ENCODE results near the gene OSBPL7. TPM values are rescaled to one million over a fixed set of nuclear protein-coding genes. Genes with fewer than 3 reads are reported as not detected.

OSBPL7 gene
- total RNA-seq, 2 experiments from 2014 or later = 18.4 to 24.6 TPM

DNA sequence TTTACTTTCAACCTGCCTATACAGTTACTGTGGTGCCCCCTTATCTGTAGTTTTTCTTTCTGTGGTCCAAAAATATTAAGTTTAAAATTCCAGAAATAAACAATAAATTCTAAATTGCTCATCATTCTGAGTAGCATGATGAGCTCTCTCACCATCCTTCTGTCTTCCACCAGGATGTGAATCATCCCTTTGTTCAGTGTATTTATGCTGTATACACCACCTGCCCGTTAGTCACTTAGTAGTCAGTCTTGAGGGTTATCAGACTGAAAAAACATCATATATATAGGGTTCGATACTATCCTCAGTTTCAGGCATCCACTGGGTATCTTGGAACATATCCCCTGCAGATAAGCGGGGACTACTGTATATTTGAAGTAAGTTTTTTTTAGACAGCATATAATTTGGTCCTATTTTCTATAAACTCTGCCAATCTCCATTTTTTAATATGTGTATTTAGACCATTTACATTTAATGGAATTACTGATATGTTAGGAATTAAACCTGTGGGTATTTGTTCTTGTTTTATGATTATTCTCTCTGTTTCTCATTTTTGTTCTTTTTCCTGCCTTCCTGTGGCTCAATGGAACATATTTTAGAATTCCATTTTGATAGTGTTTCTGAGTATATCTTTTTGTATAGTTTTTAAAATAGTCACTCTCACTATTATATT lies 57.5 kb downstream of the OSBPL7 start:
- H3K9me3 Mint-ChIP-seq = peaks cover 8% of the 10 kb centered on the region
- H3K27ac Mint-ChIP-seq = no peak overlapping the region
- H3K4me3 Mint-ChIP-seq = no peak overlapping the region
- peaks cover 23% of the 10 kb centered on the region for H3K27me3 Mint-ChIP-seq (ENCODE audit: low read depth)
- no peak for DNase-seq
- CTCF ChIA-PET = interaction anchor here (0.6 to 1.2 kb wide), 2 partner anchors 12 to 149 kb away, joined by 3 to 4 read pairs; no protein-coding TSS in a partner anchor
- H3K36me3 Mint-ChIP-seq (ENCODE audit: low read depth) = peaks cover 3% of the 10 kb centered on the region
- peaks cover 2% of the 10 kb centered on the region for H3K4me1 Mint-ChIP-seq (ENCODE audit: low read depth)
- intact Hi-C loops (cut with micrococcal nuclease) = no loop called here

DNA sequence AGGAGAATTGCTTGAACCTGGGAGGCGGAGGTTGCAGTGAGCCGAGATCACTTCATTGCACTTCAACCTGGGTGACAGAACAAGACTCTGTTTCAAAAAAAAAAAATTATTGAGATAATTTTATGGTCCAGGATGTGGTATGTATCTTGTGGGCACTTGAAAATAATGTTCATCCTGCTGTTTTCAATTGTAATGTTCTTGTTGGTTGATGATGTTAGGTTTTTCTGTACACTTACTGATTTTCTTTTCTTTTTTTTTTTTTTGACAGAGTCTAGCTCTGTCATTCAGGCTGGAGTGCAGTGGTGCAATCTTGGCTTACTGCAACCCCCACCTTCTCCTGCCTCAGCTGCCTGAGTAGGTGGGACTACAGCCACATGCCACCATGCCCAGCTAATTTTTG lies 58.9 kb downstream of the OSBPL7 start:
- Mint-ChIP-seq H3K27ac (no peak overlapping the region), H3K27me3 (ENCODE audit: low read depth) (peaks cover 24% of the 10 kb centered on the region), H3K4me1 (ENCODE audit: low read depth) (peaks cover 2% of the 10 kb centered on the region), H3K4me3 (no peak overlapping the region), H3K9me3 (peaks cover 8% of the 10 kb centered on the region), H3K36me3 (ENCODE audit: low read depth) (peaks cover 3% of the 10 kb centered on the region)
- no peak for DNase-seq
- CTCF ChIA-PET = interaction anchor here (0.6 to 1.2 kb wide), 3 partner anchors 13 to 65 kb away, joined by 3 to 4 read pairs (median 4); no protein-coding TSS in a partner anchor
- intact Hi-C loops (cut with micrococcal nuclease) = no loop called here

DNA sequence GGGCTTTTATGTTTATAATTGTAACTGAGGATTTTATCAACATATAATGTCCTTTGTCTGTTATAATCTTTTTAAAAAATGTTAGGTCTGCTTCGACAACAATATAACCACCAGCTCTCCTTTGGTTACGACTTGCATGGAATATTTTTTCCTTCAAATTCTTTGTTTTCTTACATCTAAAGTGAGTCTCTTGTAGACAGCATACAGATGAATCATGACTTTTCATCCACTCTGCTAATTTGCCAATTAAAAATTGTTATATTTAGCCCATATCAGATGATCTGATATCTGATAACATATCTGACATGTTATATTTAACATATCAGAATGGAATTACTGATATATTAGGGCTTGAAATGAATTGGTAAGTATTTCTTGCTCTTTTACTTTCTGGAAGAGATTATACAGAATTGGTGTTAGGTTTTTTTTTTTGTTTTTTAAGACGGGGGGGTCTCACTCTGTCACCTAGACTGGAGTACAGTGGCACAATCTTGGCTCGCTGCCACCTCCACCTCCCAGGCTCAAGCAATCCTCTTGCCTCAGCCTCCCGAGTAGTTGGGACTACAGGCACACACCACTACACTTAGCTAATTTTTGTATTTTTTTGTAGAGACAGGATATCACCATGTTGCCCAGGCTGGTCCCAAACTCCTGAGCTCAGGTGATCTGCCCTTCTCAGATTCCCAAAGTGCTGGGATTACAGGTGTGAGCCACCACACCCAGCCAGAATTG lies 61.0 kb downstream of the OSBPL7 start:
- Mint-ChIP-seq H3K4me1 (ENCODE audit: low read depth) (peaks cover 2% of the 10 kb centered on the region), H3K27ac (no peak overlapping the region), H3K9me3 (peaks cover 8% of the 10 kb centered on the region), H3K4me3 (no peak overlapping the region), H3K27me3 (ENCODE audit: low read depth) (peaks cover 25% of the 10 kb centered on the region), H3K36me3 (ENCODE audit: low read depth) (peaks cover 3% of the 10 kb centered on the region)
- intact Hi-C loops (cut with micrococcal nuclease) = no loop called here
- CTCF ChIA-PET = interaction anchor here (0.8 kb wide), 1 partner anchor 322 kb away, joined by 3 read pairs; no protein-coding TSS in a partner anchor
- DNase-seq = no peak

DNA sequence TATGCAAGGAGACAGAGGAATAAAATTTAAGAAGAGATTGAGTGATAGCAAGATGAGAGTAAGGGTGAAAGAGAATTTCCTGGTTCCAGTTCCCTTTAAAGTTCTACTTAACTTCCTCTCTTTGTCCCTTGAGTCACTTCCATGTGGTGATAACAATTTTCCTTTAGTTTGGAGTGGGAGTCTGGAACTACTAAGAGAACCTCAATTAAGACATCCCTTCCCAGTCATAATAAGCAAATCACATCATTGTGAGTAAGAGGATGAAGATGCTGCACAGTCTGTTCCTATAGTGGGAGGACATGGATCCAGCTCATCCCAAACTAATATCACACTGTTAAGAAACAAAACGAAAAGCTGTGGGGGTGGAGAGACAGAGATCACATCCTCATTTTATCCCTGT lies 64.2 kb downstream of the OSBPL7 start:
- Mint-ChIP-seq H3K36me3 (ENCODE audit: low read depth) (peaks cover 3% of the 10 kb centered on the region), H3K9me3 (peaks cover 5% of the 10 kb centered on the region), H3K27ac (no peak overlapping the region), H3K4me1 (ENCODE audit: low read depth) (no peaks in the 10 kb centered on the region), H3K27me3 (ENCODE audit: low read depth) (peaks cover 20% of the 10 kb centered on the region), H3K4me3 (no peak overlapping the region)
- intact Hi-C loops (cut with micrococcal nuclease) = no loop called here
- DNase-seq = no peak
- CTCF ChIA-PET = interaction anchor here (1.4 kb wide), 1 partner anchor 18 kb away, joined by 5 read pairs; no protein-coding TSS in a partner anchor

Other genes with a start within 250 kb of the OSBPL7 start
- 100 to 1,000 TPM; 602 to 614 TPM for gene KPNB1, start 171.9 kb downstream of the OSBPL7 start, total RNA-seq
- gene TBKBP1, start 127.6 kb downstream of the OSBPL7 start, total RNA-seq = 10 to 100 TPM; 19.5 to 19.7 TPM
- 10 to 100 TPM; 50.6 to 52.3 TPM for gene TBX21, start 88.6 kb downstream of the OSBPL7 start, total RNA-seq
- gene MRPL10, start 9.7 kb upstream of the OSBPL7 start, total RNA-seq = 10 to 100 TPM; 66.7 to 70.0 TPM
- gene LRRC46, start 9.9 kb upstream of the OSBPL7 start, total RNA-seq = under 1 TPM; 0.31 to 0.52 TPM
- 10 to 100 TPM; 15.1 to 16.3 TPM for gene SCRN2, start 19.5 kb upstream of the OSBPL7 start, total RNA-seq
- gene SP6, start 29.4 kb upstream of the OSBPL7 start, total RNA-seq = under 1 TPM; 0.10 to 0.19 TPM
- gene SP2, start 74.4 kb upstream of the OSBPL7 start, total RNA-seq = 10 to 100 TPM; 17.4 to 19.5 TPM
- gene PNPO, start 119.8 kb upstream of the OSBPL7 start, total RNA-seq = 10 to 100 TPM; 35.5 to 37.0 TPM
- gene PRR15L, start 136.1 kb upstream of the OSBPL7 start, total RNA-seq = not detected
- gene CDK5RAP3, start 149.3 kb upstream of the OSBPL7 start, total RNA-seq = 100 to 1,000 TPM; 174 to 175 TPM
- 1 to 10 TPM; 2.4 to 3.3 TPM for gene COPZ2, start 216.0 kb upstream of the OSBPL7 start, total RNA-seq
- 100 to 1,000 TPM in 1 of 2 experiments, 10 to 100 TPM in 1; 95.2 to 102 TPM for gene NFE2L1, start 226.6 kb upstream of the OSBPL7 start, total RNA-seq